ENCODE results near the gene LDHD.

Gene LDHD

DNA sequence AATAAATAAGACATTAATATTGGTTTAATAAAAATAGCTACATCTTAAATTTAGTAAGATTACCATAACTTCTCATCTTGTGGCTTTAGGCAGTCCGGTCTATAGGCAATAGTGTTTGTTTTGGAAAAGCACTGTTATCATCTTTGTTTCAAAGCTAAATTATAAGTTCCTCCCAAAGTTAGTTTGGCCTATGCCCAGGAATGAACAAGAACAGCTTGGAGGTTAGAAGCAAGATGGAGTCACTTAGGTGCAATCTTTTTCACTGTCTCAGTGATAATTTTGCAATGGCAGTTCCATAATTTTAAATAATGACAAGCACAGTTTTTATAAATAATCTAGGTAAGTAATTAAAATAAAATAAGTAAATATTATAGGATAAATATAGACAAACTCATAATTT is 6.0 kb upstream of the LDHD start:
- H3K4me1 Mint-ChIP-seq = no peaks in the 10 kb centered on the region
- DNase-seq = no peak
- peaks cover 12 to 19% of the 10 kb centered on the region in 2 donors for H3K9me3 Mint-ChIP-seq
- H3K27me3 Mint-ChIP-seq = no peaks in the 10 kb centered on the region
- no peak overlapping the region for H3K4me3 Mint-ChIP-seq
- H3K27ac Mint-ChIP-seq = no peak overlapping the region
- ATAC-seq = no peak

DNA sequence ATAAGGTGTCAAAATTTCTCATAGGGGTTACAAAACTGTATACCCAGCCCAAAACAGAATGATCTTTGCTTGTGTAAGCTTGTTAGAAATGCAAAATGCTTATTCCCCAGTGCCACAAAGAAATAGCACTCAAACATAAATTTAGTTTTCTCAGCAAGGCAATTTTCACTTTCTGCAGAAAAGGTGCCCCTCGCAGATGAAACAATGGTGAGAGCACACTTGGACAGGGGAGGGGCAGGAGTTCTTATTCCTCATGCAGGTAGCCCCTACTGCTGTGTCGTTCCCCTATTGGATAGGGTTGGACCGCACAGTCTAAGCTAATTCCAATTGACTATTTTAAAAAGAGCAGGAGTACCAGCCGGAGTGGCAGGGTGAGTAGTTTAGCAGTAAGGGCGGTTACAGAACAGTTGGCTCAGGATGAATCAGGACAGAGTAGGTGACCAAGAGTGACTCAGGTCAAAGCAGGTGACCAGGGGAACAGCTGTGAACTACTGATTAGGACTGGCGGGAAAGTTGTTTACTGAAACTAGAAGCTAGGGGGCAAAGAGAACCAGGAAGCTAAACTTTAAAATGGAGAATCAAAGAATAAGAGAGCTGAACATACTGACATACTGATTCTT is 5.5 kb upstream of the LDHD start:
- Mint-ChIP-seq H3K9me3 (peaks cover 8 to 14% of the 10 kb centered on the region in 2 donors), H3K27ac (no peak overlapping the region), H3K27me3 (no peaks in the 10 kb centered on the region), H3K4me3 (no peak overlapping the region), H3K4me1 (no peaks in the 10 kb centered on the region)
- ATAC-seq (no peak), DNase-seq (no peak)

GRCh38 chr16:75120253-75120652 is 3.7 kb upstream of the LDHD start:
- H3K4me1 Mint-ChIP-seq = peaks cover 5% of the 10 kb centered on the region
- peaks cover 8 to 13% of the 10 kb centered on the region in 2 donors for H3K9me3 Mint-ChIP-seq
- no peak for ATAC-seq
- no peak overlapping the region for H3K4me3 Mint-ChIP-seq
- DNase-seq = no peak
- H3K27ac Mint-ChIP-seq = no peak overlapping the region
- H3K27me3 Mint-ChIP-seq = no peaks in the 10 kb centered on the region

DNA sequence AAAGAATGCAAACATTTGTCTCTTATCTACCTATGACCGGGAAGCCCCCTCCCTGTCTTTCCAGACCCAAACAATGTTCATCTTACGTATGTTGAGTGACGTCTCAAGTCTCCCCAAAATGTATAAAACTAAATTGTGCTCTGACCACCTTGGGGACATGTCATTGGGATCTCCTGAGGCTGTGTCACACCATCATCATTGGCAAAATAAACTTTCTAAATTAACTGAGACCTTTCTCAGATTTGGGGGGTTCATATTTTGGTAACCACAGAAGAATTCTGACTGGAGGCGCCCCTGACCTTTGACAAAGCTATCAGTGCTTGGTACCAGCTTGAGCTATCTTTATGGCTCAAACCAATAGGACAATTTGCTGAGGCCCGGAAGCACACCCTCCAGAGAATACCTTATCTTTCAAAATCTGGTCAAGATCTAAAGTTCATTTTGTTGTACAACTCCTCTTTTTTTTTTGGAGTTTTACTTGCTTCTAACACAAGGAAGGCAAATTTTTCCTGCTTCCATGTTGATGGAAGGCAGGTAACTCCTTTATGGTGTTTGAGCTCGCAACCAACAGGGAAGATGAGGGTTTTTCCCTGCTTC is 2.5 kb upstream of the LDHD start:
- Mint-ChIP-seq H3K27me3 (no peaks in the 10 kb centered on the region), H3K4me3 (no peak overlapping the region), H3K9me3 (peaks cover 8 to 13% of the 10 kb centered on the region in 2 donors), H3K27ac (no peak overlapping the region), H3K4me1 (peaks cover 5% of the 10 kb centered on the region)
- DNase-seq = no peak
- ATAC-seq = no peak

- H3K27ac Mint-ChIP-seq = no peak overlapping the region
- H3K27me3 Mint-ChIP-seq = peaks cover 18% of the 10 kb centered on the region
- peaks cover 19% of the 10 kb centered on the region for H3K4me1 Mint-ChIP-seq
- H3K9me3 Mint-ChIP-seq = peaks cover under 1 to 5% of the 10 kb centered on the region in 2 donors
- DNase-seq (no peak), ATAC-seq (no peak)
- H3K4me3 Mint-ChIP-seq = no peak overlapping the region
These were observed 298 bp upstream of the LDHD start for GRCh38 chr16:75116911-75117245.

DNA sequence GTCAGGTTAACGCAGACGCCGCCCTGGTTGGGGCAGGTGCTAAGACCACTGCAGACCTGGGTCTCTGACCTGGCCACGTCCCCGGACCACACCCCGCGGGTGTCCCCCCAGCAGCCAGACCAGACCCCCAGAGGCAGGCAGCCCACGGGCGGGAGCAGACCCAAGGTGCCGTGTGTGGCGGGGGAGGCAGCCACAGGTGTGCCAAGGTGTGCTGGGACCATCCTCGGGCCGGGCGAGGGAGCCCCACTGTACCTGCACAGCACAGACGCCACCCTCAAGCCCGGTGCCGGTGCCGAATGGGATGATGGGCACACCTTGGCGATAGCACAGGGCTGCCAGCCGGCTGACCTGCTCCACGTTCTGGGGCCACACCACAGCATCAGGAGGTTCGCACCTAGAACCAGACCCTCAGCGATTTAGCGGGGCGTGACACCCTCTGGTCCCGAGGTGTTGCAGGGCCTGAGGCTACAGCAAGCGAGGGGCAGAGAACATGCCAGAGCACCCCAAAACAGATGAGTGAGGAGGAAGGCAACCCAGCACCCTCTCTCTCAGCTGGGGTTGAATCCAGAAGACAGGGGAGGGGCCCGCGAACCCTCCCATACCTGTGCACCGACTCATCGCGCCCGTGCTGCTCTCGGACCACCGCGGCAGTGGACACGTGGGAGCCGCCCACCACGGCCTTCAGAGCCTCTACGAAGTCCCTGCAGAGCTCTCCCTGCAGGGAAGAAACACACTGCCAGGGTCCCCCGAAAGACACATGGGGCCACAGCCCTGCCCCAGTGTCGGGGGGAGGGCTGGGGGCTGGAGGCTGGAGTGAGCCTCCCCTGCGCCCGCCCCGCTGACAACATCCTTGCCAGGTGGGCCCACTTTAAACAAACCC is 1.4 kb downstream of the LDHD start:
- DNase-seq (no peak), ATAC-seq (peak; percentile 9)
- Mint-ChIP-seq H3K27ac (no peak overlapping the region), H3K4me1 (peaks cover 36% of the 10 kb centered on the region), H3K4me3 (no peak overlapping the region), H3K9me3 (no peaks in the 10 kb centered on the region), H3K27me3 (peaks cover 25% of the 10 kb centered on the region)

- peaks cover 25% of the 10 kb centered on the region for H3K27me3 Mint-ChIP-seq
- no peak for ATAC-seq
These were observed 2.2 kb downstream of the LDHD start for GRCh38 chr16:75114179-75114945.

DNA sequence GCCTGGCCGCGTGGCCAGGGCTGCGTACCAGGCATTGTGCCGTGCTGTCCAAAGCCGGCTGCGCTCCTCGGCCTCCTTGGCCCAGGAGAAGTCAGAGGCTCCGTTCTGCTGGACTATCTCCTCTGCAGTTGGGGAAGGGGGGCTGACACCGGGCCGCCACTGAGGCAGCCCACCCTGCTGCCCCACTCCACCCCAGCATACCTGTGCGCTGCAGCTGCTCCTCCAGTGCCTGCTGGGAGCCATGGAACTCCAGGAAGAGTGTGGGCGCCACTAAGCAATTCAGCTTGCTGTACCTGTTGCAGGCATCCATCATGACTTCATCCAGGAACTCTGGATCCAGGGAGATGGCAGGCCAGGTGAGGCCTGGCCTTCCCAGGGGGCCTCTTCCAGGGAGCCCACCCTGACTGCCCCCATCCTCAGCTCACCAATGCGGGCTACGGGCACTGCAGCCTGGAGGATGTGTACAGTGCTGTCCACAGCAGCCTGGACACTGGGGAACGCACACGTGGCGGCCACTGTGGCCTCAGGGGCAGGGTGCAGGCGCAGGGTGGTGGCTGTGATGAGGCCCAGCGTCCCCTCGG is 2.9 kb downstream of the LDHD start:
- DNase-seq (no peak), ATAC-seq (no peak)
- no peaks in the 10 kb centered on the region for H3K9me3 Mint-ChIP-seq
- peaks cover 51% of the 10 kb centered on the region for H3K4me1 Mint-ChIP-seq
- no peak overlapping the region for H3K27ac Mint-ChIP-seq
- H3K27me3 Mint-ChIP-seq = peaks cover 25% of the 10 kb centered on the region
- H3K4me3 Mint-ChIP-seq = no peak overlapping the region

More at GRCh38 chr16:75114179-75114945, 2.2 kb downstream of the LDHD start:
- Mint-ChIP-seq H3K27ac (no peak overlapping the region), H3K9me3 (no peaks in the 10 kb centered on the region), H3K4me3 (no peak overlapping the region), H3K4me1 (peaks cover 44% of the 10 kb centered on the region)
- no peak for DNase-seq

DNA sequence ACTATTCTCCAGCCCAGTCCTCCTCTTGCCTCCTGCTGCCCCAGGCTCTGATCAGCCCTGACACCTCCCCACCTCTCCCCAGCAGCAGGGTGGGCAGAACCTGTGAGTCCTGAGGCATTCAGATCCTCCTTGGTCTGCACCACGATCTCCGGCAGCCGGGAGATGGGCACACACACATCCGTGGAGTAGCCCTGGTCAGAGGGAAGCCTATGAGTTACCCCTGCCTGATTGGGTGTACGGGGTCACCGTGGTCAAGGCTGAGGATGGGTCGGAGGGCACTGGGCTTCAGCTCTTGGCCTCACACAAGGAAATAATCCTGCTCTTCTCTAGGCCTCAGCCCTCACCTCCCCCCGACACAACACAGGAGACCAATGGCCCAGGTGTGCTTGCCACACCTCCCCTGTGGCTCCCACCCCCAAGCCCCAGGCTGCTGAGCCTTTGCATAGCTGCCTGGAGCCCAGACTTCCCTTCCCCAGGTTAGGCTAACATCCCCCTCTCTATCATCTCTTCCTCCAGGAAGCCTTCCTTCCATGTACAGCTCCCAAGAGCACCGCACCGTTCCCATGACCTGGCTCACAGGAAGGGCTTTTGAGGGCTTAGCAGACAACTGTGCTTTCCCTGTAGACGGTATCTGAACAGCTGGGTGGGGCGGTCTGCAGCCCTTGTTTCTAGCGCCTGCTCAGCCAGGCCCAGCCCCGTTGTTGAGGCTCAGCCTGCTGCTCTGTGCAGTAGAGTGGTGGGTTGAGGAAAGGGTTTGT is 3.7 kb downstream of the LDHD start:
- DNase-seq (no peak), ATAC-seq (no peak)
- peaks cover 59% of the 10 kb centered on the region for H3K4me1 Mint-ChIP-seq
- no peaks in the 10 kb centered on the region for H3K9me3 Mint-ChIP-seq
- peaks cover 25% of the 10 kb centered on the region for H3K27me3 Mint-ChIP-seq
- no peak overlapping the region for H3K27ac Mint-ChIP-seq
- H3K4me3 Mint-ChIP-seq = peak overlapping the region in 1 of 2 donors; percentile 63

DNA sequence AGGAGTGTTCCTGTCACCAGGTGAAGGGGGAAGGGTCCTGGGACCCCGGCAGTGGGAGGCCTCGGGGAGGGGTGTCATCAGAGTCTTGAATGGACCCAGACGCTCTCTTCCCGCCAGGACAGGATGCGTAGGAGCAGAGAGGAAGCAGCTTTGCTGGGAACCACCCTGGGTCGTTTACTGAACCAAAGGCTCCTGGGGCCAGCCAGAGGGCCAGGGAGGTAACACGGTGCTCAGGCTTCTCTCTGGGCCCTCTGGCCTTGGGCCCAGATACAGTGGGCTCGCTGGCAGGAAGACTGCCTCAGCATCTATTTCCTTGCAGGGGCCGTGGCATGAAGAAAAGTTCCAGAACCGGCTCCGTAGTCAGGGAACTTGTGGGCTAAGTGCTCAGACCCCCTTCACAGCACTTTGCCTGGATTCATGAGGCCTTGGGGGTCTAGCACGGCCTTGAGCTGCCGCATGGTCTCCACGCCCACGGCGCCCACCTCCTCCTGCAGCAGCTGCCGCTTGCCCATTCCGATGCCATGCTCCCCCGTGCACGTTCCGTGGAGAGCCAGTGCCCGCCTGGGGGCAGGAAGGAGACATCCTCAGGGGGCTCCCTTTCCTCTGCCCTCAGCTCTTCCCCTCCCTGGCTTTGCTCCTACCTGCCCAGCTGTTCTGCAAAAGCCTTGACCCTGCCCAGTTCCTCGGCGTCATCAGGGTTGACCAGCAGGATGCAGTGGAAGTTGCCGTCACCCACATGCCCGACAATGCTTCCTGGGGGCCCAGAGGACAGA is 4.4 kb downstream of the LDHD start:
- H3K27ac Mint-ChIP-seq = peak overlapping the region in 1 of 2 donors; percentile 79
- H3K4me3 Mint-ChIP-seq = peak overlapping the region; percentile 42 to 63
- H3K4me1 Mint-ChIP-seq = peaks cover 59% of the 10 kb centered on the region
- peaks cover 25% of the 10 kb centered on the region for H3K27me3 Mint-ChIP-seq
- DNase-seq (no peak), ATAC-seq (no peak)
- H3K9me3 Mint-ChIP-seq = no peaks in the 10 kb centered on the region

DNA sequence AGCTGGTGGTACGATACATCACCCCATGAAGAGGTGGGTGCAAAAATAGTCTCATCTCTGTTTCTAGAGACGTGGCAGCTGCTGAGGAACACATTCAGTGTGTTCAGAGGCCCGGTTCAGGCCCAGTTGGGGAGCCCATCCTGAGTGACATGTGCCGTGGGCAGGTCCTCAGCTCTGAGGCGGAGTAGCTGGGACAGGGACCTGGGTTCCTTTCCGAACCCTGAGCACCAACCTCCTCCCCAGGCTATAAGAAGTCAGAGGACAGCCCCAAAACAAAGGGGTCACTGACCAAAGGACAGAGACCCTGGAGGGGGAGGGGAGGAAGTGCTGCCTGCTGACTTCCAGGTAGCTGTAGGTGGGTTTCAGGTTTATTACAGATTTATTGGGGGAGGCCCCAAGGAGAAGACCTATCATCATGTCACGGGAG is 5.1 kb downstream of the LDHD start:
- Mint-ChIP-seq H3K4me3 (peak overlapping the region; percentile 42 to 49), H3K27me3 (peaks cover 25% of the 10 kb centered on the region), H3K4me1 (peaks cover 57% of the 10 kb centered on the region), H3K27ac (peak overlapping the region; percentile 34 to 79), H3K9me3 (no peaks in the 10 kb centered on the region)
- DNase-seq (no peak), ATAC-seq (peak; percentile 49)

DNA sequence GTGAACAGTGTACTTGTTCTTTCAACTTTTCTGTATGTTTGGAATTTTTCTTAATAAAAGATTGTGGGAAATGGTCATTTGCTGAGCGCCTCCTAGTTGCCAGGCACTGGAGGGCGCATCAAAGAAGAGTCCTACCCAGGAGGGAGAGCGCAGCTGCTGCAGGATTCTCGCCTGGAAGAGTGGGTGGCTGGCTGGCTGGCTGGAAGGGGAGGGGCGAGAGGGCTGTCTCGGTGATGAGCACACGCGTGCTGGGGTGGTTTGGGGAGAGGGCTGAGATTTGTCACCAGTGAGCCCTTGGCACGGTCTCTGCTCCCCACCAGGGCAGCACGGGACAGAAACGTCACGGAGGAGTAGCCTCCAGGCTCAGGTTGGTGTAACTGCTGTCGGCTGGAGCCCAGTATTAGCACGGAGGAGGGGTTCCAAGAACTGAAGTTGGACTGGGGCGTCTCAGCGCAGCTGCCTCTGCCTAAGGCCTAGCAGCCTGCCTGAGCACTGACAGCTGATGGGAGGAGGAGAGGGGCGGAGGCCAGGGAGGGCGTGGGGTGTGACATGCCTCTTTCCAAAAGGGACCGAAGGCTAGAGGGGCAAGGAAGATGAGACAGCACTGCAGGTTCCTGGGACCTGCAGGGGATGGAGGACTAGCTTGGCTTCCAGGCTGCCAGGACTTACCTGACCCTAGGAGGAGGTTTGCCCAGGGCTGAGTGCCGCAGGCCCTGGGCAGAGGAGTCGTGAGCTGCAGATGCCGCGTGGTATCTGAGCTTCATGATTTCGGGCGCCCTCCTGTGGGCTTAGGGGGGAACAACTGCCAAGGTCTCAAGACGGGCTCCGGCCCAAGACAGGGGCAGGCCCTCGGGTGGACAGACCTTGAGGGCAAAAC is 5.7 kb downstream of the LDHD start:
- peaks cover 25% of the 10 kb centered on the region for H3K27me3 Mint-ChIP-seq
- H3K4me3 Mint-ChIP-seq = peak overlapping the region; percentile 49 to 65
- peak overlapping the region in 1 of 2 donors; percentile 34 for H3K27ac Mint-ChIP-seq
- ATAC-seq = peak; percentile 76
- no peaks in the 10 kb centered on the region for H3K9me3 Mint-ChIP-seq
- peak; percentile 83 to 84 for DNase-seq
- peaks cover 60% of the 10 kb centered on the region for H3K4me1 Mint-ChIP-seq

- no peak for DNase-seq
- H3K4me3 Mint-ChIP-seq = peak overlapping the region; percentile 65 to 69
- H3K9me3 Mint-ChIP-seq = no peaks in the 10 kb centered on the region
- H3K27me3 Mint-ChIP-seq = peaks cover 25% of the 10 kb centered on the region
- no peak for ATAC-seq
- peaks cover 71% of the 10 kb centered on the region for H3K4me1 Mint-ChIP-seq
- H3K27ac Mint-ChIP-seq = peak overlapping the region in 1 of 2 donors; percentile 68
These were observed 6.8 kb downstream of the LDHD start for GRCh38 chr16:75109732-75110243.
